Measurements from ENCODE around the gene RPE. TPM values are rescaled to one million over a fixed set of nuclear protein-coding genes. Genes with fewer than 3 reads are reported as not detected.

RPE gene
- total and polyA plus RNA-seq, 10 of the 15 experiments (the other 5 are each of a cell fraction or from before 2014, with no cell fraction given), result 41.5 to 75.3 (median 46.8) TPM

GRCh38 chr2:209988010-209988409, 14.4 kb upstream of the RPE start:
- CTCF ChIA-PET, result interaction anchor here (1.0 kb wide), 1 partner anchor 184 kb away, joined by 3 read pairs; no protein-coding TSS in a partner anchor
- no peak for FAIRE-seq
- H3K79me2 ChIP-seq (ENCODE audit: control insufficient read depth, insufficient read depth, low read length), result no peaks in the 10 kb centered on the region

More at GRCh38 chr2:209988010-209988409, 14.4 kb upstream of the RPE start:
- no peaks in the 10 kb centered on the region; a peak in 2 of 4 replicates for H3K27me3 ChIP-seq (replicated peaks in 1 of 2; ENCODE audit: control insufficient read depth in 2 of 2, insufficient read depth in 2 of 2, low read length in 1 of 2)
- RAD21 ChIA-PET (ENCODE audit: unreplicated experiment), result no interaction called here
- H2AFZ ChIP-seq (ENCODE audit: control insufficient read depth, low read depth, low read length), result no peak overlapping the region
- H3K9ac ChIP-seq (ENCODE audit: control insufficient read depth, insufficient read depth, low read length), result no peak overlapping the region
- no peak overlapping the region for H3K27ac ChIP-seq (ENCODE audit: control insufficient read depth, insufficient read depth)
- SMC1A ChIA-PET (ENCODE audit: uncharacterized antibody, unreplicated experiment), result interaction anchor here (0.6 to 1.8 kb wide), 2 partner anchors 10 to 202 kb away, joined by 3 to 4 read pairs; no protein-coding TSS in a partner anchor
- no TSS peak for BruUV-seq (replicated peaks)
- intact Hi-C loops (cut with micrococcal nuclease; ENCODE audit: unreplicated experiment) (no loop called here), in situ Hi-C loops (cut with MboI) (no loop called here)
- no peaks in the 10 kb centered on the region for H4K20me1 ChIP-seq (ENCODE audit: control insufficient read depth, insufficient read depth)
- no peak overlapping the region for H3K4me3 ChIP-seq
- H3K36me3 ChIP-seq (ENCODE audit: control insufficient read depth in 2 of 2, insufficient read depth in 2 of 2, low read length in 1 of 2), result no peaks in the 10 kb centered on the region
- H3K4me2 ChIP-seq (ENCODE audit: control insufficient read depth, insufficient read depth), result no peak overlapping the region
- DNase-seq (ENCODE audit: low read depth, low spot score) (no peak), ATAC-seq (peak; percentile 73)
- POLR2A ChIA-PET, result no interaction called here
- no peaks in the 10 kb centered on the region for H3K4me1 ChIP-seq (ENCODE audit: control insufficient read depth, insufficient read depth, low read length)
- no peaks in the 10 kb centered on the region for H3K9me3 ChIP-seq (replicated peaks; ENCODE audit: control insufficient read depth, insufficient read depth, low read length)
- no peak for TF ChIP-seq HDAC2 (IDR thresholded peaks at IDR 0.05)
- no peak for TF ChIP-seq CUX1 (IDR thresholded peaks at IDR 0.05; ENCODE audit: insufficient replicate concordance, low read depth, low read length)
- no peak for TF ChIP-seq NR2F1 (conservative IDR thresholded peaks at IDR 0.05)
- TF ChIP-seq IRF5 (IDR thresholded peaks at IDR 0.05; ENCODE audit: borderline replicate concordance), result no peak
- no peak for TF ChIP-seq SMAD1 (IDR thresholded peaks at IDR 0.05; ENCODE audit: low read depth, partially characterized antibody)
- TF ChIP-seq ZNF207 (IDR thresholded peaks at IDR 0.05; ENCODE audit: borderline replicate concordance), result no peak
- TF ChIP-seq MTA2 (IDR thresholded peaks at IDR 0.05; ENCODE audit: low read depth), result peak; percentile 32; the same call in 1 of the 2 replicates
- TF ChIP-seq CHD4 (IDR thresholded peaks at IDR 0.05), result no peak
- TF ChIP-seq SPI1 (IDR thresholded peaks at IDR 0.05; ENCODE audit: borderline replicate concordance, insufficient read depth, low read depth, low read length), result peak; percentile 61; the same call in 1 of the 2 replicates
- WGBS (ENCODE audit: insufficient coverage, insufficient replicate concordance, low lambda C conversion rate, missing lambda C conversion rate), result 7% methylated on average over 4 of the region's 4 CpGs

Measured in GM12878 (cell line).